ENCODE measurements around the gene EIF1AX.

EIF1AX gene

DNA sequence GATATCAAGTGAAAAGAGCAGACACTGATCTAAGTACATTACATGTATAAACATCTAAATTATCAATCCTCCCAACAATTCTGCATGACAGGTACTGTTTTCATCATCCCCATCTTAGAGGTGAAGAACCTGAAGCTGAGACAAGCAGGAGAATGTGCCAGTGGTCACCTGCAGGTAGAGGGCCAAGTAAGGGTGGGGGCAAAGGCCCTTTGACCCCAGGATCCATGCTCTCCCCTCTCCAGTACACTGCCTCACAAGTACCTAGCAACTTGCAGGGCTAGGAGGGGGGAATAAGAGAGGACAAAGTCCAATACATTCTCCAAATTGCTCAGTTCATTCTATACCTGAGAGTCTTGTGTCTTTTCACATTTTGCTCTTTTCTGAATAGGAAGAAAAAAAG, 16.7 kb downstream of the EIF1AX start:
- no peak for DNase-seq

DNA sequence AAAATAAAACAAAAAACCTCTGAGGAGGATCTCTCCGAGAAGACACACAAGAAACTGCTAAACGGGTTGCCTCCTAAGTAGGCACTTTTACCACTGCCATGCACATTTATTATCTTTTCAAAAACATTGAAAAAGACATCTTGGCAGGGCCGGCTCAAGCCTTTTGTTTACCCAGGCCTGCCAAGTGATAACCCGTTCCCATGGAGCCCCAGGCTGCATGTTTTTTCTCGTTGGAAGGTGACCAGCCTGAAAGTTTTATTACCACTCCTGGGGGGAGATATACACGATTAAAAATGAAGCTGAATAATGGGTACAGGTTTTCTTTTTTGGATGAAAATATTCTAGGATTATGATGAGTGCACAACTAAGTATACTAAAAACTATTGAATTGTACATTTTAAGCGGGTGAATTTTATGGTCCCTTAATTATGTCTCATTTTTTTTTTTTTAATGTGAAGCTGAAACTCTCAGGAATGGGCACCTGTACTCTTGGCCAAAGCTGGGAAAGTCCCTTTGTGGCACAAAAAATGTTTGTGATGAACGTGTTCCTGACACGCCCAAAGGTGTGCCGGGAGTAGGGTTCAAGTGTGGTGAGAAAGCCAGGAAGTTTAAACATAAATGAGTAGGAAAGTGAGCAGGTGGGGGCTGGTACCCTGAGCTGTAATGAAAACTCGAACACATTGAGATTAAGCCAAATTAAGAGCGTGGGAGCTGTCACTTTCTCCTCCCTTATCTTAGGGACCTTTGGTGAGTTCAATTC, 23.4 kb downstream of the EIF1AX start:
- no peak for DNase-seq

GRCh38 chrX:20116577-20117240, 24.9 kb downstream of the EIF1AX start, which contains the start of gene MAP7D2:
MAP7D2 (minus strand) TSS chrX:20116907; CDS start chrX:20116879, 28 bp downstream.
- DNase-seq = no peak

DNA sequence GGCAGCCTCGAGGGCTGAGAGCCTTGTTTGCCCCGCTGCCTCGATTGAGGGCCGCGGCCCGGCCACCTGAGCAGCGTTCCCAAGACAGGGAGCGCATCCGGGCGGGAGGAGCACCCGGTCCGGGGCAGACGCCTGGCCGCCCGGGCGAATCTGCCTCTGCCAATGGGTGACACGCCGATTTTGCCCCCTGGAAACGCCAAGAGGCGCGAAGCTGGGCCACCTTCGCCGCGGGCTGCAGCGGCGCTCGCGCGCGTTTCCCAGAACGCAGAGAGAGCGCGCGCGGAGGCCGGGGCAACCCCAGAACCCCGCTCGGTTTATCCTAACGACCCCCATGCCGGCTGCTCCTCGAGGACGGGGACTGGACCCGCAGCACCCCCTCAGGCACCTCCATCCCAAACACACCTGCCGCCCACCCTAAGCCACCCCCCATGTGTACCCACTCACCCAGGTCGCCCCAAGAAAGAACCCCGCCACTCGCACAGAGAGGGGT, 25.5 kb downstream of the EIF1AX start:
- no peak for DNase-seq

DNA sequence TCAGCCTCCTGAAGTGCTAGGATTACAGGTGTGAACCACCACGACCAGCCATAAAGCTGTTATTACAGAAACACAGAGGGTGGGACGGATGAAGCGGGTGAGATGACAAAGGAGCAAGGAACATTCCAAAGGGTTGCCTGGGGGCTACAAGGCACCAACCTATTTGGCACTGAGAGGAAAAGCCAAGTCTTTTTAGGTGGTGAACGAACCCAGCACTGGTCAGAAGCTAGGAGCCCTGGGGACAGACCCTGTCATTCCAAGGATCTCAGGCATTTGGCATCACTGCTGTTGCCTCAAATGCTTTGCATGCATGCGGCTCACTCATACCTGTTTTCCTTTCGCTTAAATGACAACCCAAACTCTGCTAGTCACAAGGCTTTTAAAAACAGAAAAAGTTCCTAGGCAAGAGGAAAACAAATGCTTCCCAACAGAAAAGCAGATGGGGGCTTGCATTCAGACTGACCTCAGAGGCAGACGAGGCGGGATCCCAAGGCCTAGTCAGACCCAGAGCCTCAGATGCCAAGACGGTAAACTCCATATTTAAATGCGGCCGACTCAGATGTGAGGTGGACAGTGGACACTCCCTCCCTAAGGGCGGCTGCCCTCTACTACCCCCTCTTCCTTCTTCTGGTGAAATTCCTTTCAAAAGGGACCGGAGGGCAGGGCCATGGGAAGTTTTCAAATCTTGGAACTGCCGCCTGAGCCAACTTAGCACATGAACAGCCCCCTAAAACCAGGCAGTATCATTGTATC, 29.4 kb downstream of the EIF1AX start:
- DNase-seq = no peak

GRCh38 chrX:20111271-20111670, 30.4 kb downstream of the EIF1AX start:
- DNase-seq = no peak

DNA sequence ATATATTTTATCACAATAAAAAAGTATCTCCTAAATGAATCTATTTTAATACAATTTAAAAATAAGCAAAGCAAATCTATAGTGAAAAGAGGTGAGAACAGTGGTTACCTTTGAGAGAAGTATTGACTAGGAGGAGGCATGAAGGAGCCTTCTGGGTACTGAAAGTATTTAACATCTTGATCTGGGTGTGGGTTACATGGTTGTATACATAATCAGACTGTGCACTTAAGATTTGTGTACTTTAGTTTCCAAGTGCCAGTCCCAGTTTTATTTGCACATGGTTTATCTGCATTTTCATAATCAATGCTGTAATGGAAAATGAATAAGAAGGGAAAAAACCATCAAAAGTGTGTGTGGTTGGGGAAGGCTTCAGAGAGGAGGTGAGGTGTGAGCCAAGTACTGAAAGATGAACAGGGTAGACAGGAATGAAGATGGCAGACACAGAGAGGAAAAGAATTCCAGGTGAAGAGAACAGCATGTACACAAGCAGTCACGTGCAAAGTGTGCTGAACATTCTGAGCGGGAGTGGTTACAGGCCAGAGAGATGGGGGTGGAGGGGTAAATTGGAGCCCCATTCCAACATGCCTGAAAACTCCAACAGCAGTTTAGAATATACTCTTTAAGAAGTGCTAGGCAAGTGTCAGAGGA, 39.6 kb downstream of the EIF1AX start:
- DNase-seq = no peak

DNA sequence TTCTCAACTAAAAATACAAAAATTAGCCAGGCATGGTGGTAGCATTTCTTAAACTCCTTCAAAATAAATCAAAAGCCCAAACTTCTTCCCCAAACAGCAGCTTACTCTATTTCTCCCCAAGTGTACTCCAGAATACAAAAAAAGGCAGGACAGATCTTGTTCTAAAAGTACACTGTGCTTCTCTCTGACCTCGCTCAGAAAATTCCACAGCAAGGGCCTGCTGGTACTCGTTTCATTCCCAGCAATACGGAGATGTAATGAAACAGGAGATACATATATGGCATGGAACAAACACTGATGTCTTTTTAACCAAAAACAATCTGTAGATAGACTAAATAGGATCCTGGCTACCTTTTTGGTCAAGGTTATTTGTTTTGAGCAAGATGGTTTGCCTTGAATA, 50.1 kb downstream of the EIF1AX start:
- no peak for DNase-seq

GRCh38 chrX:20089845-20090244, 51.8 kb downstream of the EIF1AX start:
- no peak for DNase-seq

GRCh38 chrX:20080277-20080676, 61.4 kb downstream of the EIF1AX start:
- DNase-seq = no peak
